ENCODE results near the gene SHISA4. TPM values are rescaled to one million over a fixed set of nuclear protein-coding genes. Genes with fewer than 3 reads are reported as not detected.
A peak's percentile ranks its signal among the peaks of the same experiment; 100 is the strongest.
"Not testable (repeated sequence)": the region's sequence is repeated elsewhere in the genome, so short reads cannot be mapped to it uniquely, and the experiment has no call there.

SHISA4 gene
- total RNA-seq, 2 experiments from 2014 or later = 0.33 TPM; not detected in 1

- Mint-ChIP-seq H3K27me3 (ENCODE audit: low read depth) (no peaks in the 10 kb centered on the region), H3K36me3 (ENCODE audit: low read depth) (peaks cover 46% of the 10 kb centered on the region), H3K27ac (no peak overlapping the region), H3K4me3 (no peak overlapping the region), H3K9me3 (no peaks in the 10 kb centered on the region), H3K4me1 (ENCODE audit: low read depth) (peaks cover 7% of the 10 kb centered on the region)
- CTCF ChIA-PET = no interaction called here
- no peak for DNase-seq
- intact Hi-C loops (cut with micrococcal nuclease) = no loop called here
Observed at GRCh38 chr1:201851949-201852348, 36.7 kb upstream of the SHISA4 start.

- H3K27me3 Mint-ChIP-seq (ENCODE audit: low read depth); H3K9me3 Mint-ChIP-seq; H3K27ac Mint-ChIP-seq; intact Hi-C loops (cut with micrococcal nuclease); H3K4me3 Mint-ChIP-seq; DNase-seq; H3K4me1 Mint-ChIP-seq (ENCODE audit: low read depth): not testable (repeated sequence)
- CTCF ChIA-PET = interaction anchor here (1.4 kb wide), 1 partner anchor 12 kb away, joined by 3 read pairs; no protein-coding TSS in a partner anchor
- H3K36me3 Mint-ChIP-seq (ENCODE audit: low read depth) = peaks cover 51% of the 10 kb centered on the region
Observed at GRCh38 chr1:201856722-201857121, 32.0 kb upstream of the SHISA4 start.

- H3K36me3 Mint-ChIP-seq (ENCODE audit: low read depth) = peaks cover 56% of the 10 kb centered on the region
- H3K4me1 Mint-ChIP-seq (ENCODE audit: low read depth) = no peaks in the 10 kb centered on the region
- H3K9me3 Mint-ChIP-seq = no peaks in the 10 kb centered on the region
- intact Hi-C loops (cut with micrococcal nuclease) = no loop called here
- no peaks in the 10 kb centered on the region for H3K27me3 Mint-ChIP-seq (ENCODE audit: low read depth)
- no peak overlapping the region for H3K4me3 Mint-ChIP-seq
- H3K27ac Mint-ChIP-seq = no peak overlapping the region
- CTCF ChIA-PET = interaction anchor here (1.4 kb wide), 1 partner anchor 10 kb away, joined by 3 read pairs; no protein-coding TSS in a partner anchor
- DNase-seq = no peak
Observed at GRCh38 chr1:201859424-201859823, 29.3 kb upstream of the SHISA4 start.

- peaks cover 45% of the 10 kb centered on the region for H3K36me3 Mint-ChIP-seq (ENCODE audit: low read depth)
- intact Hi-C loops (cut with micrococcal nuclease) = no loop called here
- no peak overlapping the region for H3K27ac Mint-ChIP-seq
- H3K27me3 Mint-ChIP-seq (ENCODE audit: low read depth) = no peaks in the 10 kb centered on the region
- H3K4me3 Mint-ChIP-seq = no peak overlapping the region
- CTCF ChIA-PET = interaction anchor here (1.2 kb wide), 1 partner anchor 35 kb away, joined by 3 read pairs; no protein-coding TSS in a partner anchor
- no peaks in the 10 kb centered on the region for H3K9me3 Mint-ChIP-seq
- H3K4me1 Mint-ChIP-seq (ENCODE audit: low read depth) = no peaks in the 10 kb centered on the region
- no peak for DNase-seq
Observed at GRCh38 chr1:201861448-201861847, 27.2 kb upstream of the SHISA4 start.

GRCh38 chr1:201870397-201870796 is 18.3 kb upstream of the SHISA4 start:
- CTCF ChIA-PET = interaction anchor here (1.0 to 3.6 kb wide), 2 partner anchors 9 to 41 kb away, joined by 4 to 18 read pairs; no protein-coding TSS in a partner anchor
- Mint-ChIP-seq H3K4me1 (ENCODE audit: low read depth) (no peaks in the 10 kb centered on the region), H3K9me3 (no peaks in the 10 kb centered on the region), H3K36me3 (ENCODE audit: low read depth) (peaks cover 55% of the 10 kb centered on the region), H3K27me3 (ENCODE audit: low read depth) (no peaks in the 10 kb centered on the region), H3K27ac (no peak overlapping the region), H3K4me3 (no peak overlapping the region)
- intact Hi-C loops (cut with micrococcal nuclease) = no loop called here
- no peak for DNase-seq

GRCh38 chr1:201874672-201875071 is 14.0 kb upstream of the SHISA4 start:
- intact Hi-C loops (cut with micrococcal nuclease) = no loop called here
- no peaks in the 10 kb centered on the region for H3K4me1 Mint-ChIP-seq (ENCODE audit: low read depth)
- CTCF ChIA-PET = interaction anchor here (0.8 to 2.3 kb wide), 2 partner anchors 8 to 21 kb away, joined by 4 to 10 read pairs; no protein-coding TSS in a partner anchor
- DNase-seq = no peak
- no peaks in the 10 kb centered on the region for H3K9me3 Mint-ChIP-seq
- peaks cover 42% of the 10 kb centered on the region for H3K36me3 Mint-ChIP-seq (ENCODE audit: low read depth)
- H3K27me3 Mint-ChIP-seq (ENCODE audit: low read depth) = no peaks in the 10 kb centered on the region
- H3K27ac Mint-ChIP-seq = peak overlapping the region; percentile 15
- H3K4me3 Mint-ChIP-seq = no peak overlapping the region

- CTCF ChIA-PET = interaction anchor here (0.6 to 0.9 kb wide), 3 partner anchors 10 to 941 kb away, joined by 3 to 4 read pairs (median 3); no protein-coding TSS in a partner anchor
- no peaks in the 10 kb centered on the region for H3K4me1 Mint-ChIP-seq (ENCODE audit: low read depth)
- H3K27ac Mint-ChIP-seq = no peak overlapping the region
- peaks cover 30% of the 10 kb centered on the region for H3K36me3 Mint-ChIP-seq (ENCODE audit: low read depth)
- no peak overlapping the region for H3K4me3 Mint-ChIP-seq
- no peaks in the 10 kb centered on the region for H3K9me3 Mint-ChIP-seq
- DNase-seq = no peak
- no peaks in the 10 kb centered on the region for H3K27me3 Mint-ChIP-seq (ENCODE audit: low read depth)
- intact Hi-C loops (cut with micrococcal nuclease) = no loop called here
Observed at GRCh38 chr1:201876148-201876818, 12.4 kb upstream of the SHISA4 start.

- intact Hi-C loops (cut with micrococcal nuclease) = loop anchor here (1.0 kb wide), 1 partner anchor 94 kb away; no protein-coding TSS in a partner anchor
- H3K9me3 Mint-ChIP-seq = no peaks in the 10 kb centered on the region
- H3K27me3 Mint-ChIP-seq (ENCODE audit: low read depth) = no peaks in the 10 kb centered on the region
- H3K36me3 Mint-ChIP-seq (ENCODE audit: low read depth) = peaks cover 17% of the 10 kb centered on the region
- H3K4me3 Mint-ChIP-seq = no peak overlapping the region
- H3K4me1 Mint-ChIP-seq (ENCODE audit: low read depth) = no peaks in the 10 kb centered on the region
- peak overlapping the region; percentile 18 for H3K27ac Mint-ChIP-seq
- CTCF ChIA-PET = interaction anchor here (0.6 to 5.5 kb wide), 10 partner anchors 9 to 134 kb away, joined by 3 to 40 read pairs (median 5); no protein-coding TSS in a partner anchor
- peak; percentile 57 for DNase-seq
Observed at GRCh38 chr1:201877877-201878401, 10.8 kb upstream of the SHISA4 start.

GRCh38 chr1:201880928-201881571 is 7.6 kb upstream of the SHISA4 start:
- Mint-ChIP-seq H3K4me1 (ENCODE audit: low read depth) (no peaks in the 10 kb centered on the region), H3K4me3 (no peak overlapping the region), H3K36me3 (ENCODE audit: low read depth) (peaks cover 4% of the 10 kb centered on the region), H3K27me3 (ENCODE audit: low read depth) (no peaks in the 10 kb centered on the region), H3K27ac (no peak overlapping the region), H3K9me3 (no peaks in the 10 kb centered on the region)
- no peak for DNase-seq
- CTCF ChIA-PET = interaction anchor here (0.9 to 5.5 kb wide), 6 partner anchors 12 to 139 kb away, joined by 4 to 40 read pairs (median 8); partner anchors contain the start of gene IPO9
- intact Hi-C loops (cut with micrococcal nuclease) = no loop called here

- Mint-ChIP-seq H3K36me3 (ENCODE audit: low read depth) (peaks cover 4% of the 10 kb centered on the region), H3K27me3 (ENCODE audit: low read depth) (no peaks in the 10 kb centered on the region), H3K4me3 (no peak overlapping the region), H3K27ac (no peak overlapping the region), H3K9me3 (no peaks in the 10 kb centered on the region), H3K4me1 (ENCODE audit: low read depth) (no peaks in the 10 kb centered on the region)
- intact Hi-C loops (cut with micrococcal nuclease) = no loop called here
- CTCF ChIA-PET = interaction anchor here (3.5 to 5.5 kb wide), 2 partner anchors 13 to 117 kb away, joined by 11 to 40 read pairs; no protein-coding TSS in a partner anchor
- no peak for DNase-seq
Observed at GRCh38 chr1:201881617-201882016, 7.1 kb upstream of the SHISA4 start.

- H3K4me1 Mint-ChIP-seq (ENCODE audit: low read depth) = no peaks in the 10 kb centered on the region
- CTCF ChIA-PET = interaction anchor here (0.7 to 5.1 kb wide), 6 partner anchors 8 to 173 kb away, joined by 3 to 46 read pairs (median 8); no protein-coding TSS in a partner anchor
- peaks cover 4% of the 10 kb centered on the region for H3K36me3 Mint-ChIP-seq (ENCODE audit: low read depth)
- intact Hi-C loops (cut with micrococcal nuclease) = no loop called here
- no peak overlapping the region for H3K4me3 Mint-ChIP-seq
- H3K27ac Mint-ChIP-seq = no peak overlapping the region
- H3K27me3 Mint-ChIP-seq (ENCODE audit: low read depth) = peaks cover 3% of the 10 kb centered on the region
- DNase-seq = no peak
- no peaks in the 10 kb centered on the region for H3K9me3 Mint-ChIP-seq
Observed at GRCh38 chr1:201882665-201883132, 6.0 kb upstream of the SHISA4 start.

- no peaks in the 10 kb centered on the region for H3K9me3 Mint-ChIP-seq
- intact Hi-C loops (cut with micrococcal nuclease) = no loop called here
- H3K4me3 Mint-ChIP-seq = no peak overlapping the region
- H3K36me3 Mint-ChIP-seq (ENCODE audit: low read depth) = peaks cover 4% of the 10 kb centered on the region
- H3K27ac Mint-ChIP-seq = no peak overlapping the region
- CTCF ChIA-PET = interaction anchor here (0.7 to 5.1 kb wide), 6 partner anchors 9 to 174 kb away, joined by 3 to 46 read pairs (median 8); no protein-coding TSS in a partner anchor
- peaks cover 9% of the 10 kb centered on the region for H3K27me3 Mint-ChIP-seq (ENCODE audit: low read depth)
- H3K4me1 Mint-ChIP-seq (ENCODE audit: low read depth) = no peaks in the 10 kb centered on the region
- no peak for DNase-seq
Observed at GRCh38 chr1:201883266-201883665, 5.4 kb upstream of the SHISA4 start.
